GM19467 (cell line): ENCODE data around the gene USP31.

ENCODE experiments used
- ATAC-seq: cut with Tn5 transposase; IDR thresholded peaks from one replicate; pipeline ENCODE4 v1.9.1; 2021; ENCODE audit warnings: mild to moderate bottlenecking, moderate library complexity; ENCODE audit not compliant: unreplicated experiment

Gene USP31

GRCh38 chr16:23132775-23133463 lies 16.3 kb downstream of the USP31 start:
- ATAC-seq: no peak

GRCh38 chr16:23131931-23132621 lies 17.2 kb downstream of the USP31 start:
- no peak for ATAC-seq

GRCh38 chr16:23131436-23131835 lies 17.8 kb downstream of the USP31 start:
- ATAC-seq: no peak

- ATAC-seq: no peak
Measured at GRCh38 chr16:23131036-23131435, 18.2 kb downstream of the USP31 start.

GRCh38 chr16:23129686-23130085 lies 19.6 kb downstream of the USP31 start:
- ATAC-seq: no peak

GRCh38 chr16:23128056-23128455 lies 21.2 kb downstream of the USP31 start:
- no peak for ATAC-seq

GRCh38 chr16:23125277-23125676 lies 24.0 kb downstream of the USP31 start:
- ATAC-seq: no peak

GRCh38 chr16:23124315-23124714 lies 24.9 kb downstream of the USP31 start:
- ATAC-seq: no peak

- ATAC-seq: no peak
Measured at GRCh38 chr16:23122144-23122543, 27.1 kb downstream of the USP31 start.

GRCh38 chr16:23121024-23121423 lies 28.2 kb downstream of the USP31 start:
- no peak for ATAC-seq

GRCh38 chr16:23120562-23120961 lies 28.7 kb downstream of the USP31 start:
- ATAC-seq: no peak

- no peak for ATAC-seq
Measured at GRCh38 chr16:23119570-23119969, 29.7 kb downstream of the USP31 start.

- ATAC-seq: no peak
Measured at GRCh38 chr16:23114131-23114904, 34.9 kb downstream of the USP31 start.

GRCh38 chr16:23113185-23113584 lies 36.1 kb downstream of the USP31 start:
- no peak for ATAC-seq

GRCh38 chr16:23110257-23110899 lies 38.9 kb downstream of the USP31 start:
- ATAC-seq: no peak

GRCh38 chr16:23107936-23108335 lies 41.3 kb downstream of the USP31 start:
- no peak for ATAC-seq

- ATAC-seq: no peak
Measured at GRCh38 chr16:23107117-23107516, 42.1 kb downstream of the USP31 start.

- ATAC-seq: no peak
Measured at GRCh38 chr16:23105309-23105708, 43.9 kb downstream of the USP31 start.

GRCh38 chr16:23104032-23104955 lies 45.0 kb downstream of the USP31 start:
- ATAC-seq: no peak

GRCh38 chr16:23103603-23104002 lies 45.6 kb downstream of the USP31 start:
- no peak for ATAC-seq
